ENCODE results near the gene P2RX4.
"Not testable (repeated sequence)": the region's sequence is repeated elsewhere in the genome, so short reads cannot be mapped to it uniquely, and the experiment has no call there.

The P2RX4 gene

GRCh38 chr12:121279507-121279915 lies 69.6 kb downstream of the P2RX4 start:
- DNase-seq, result no peak

DNA sequence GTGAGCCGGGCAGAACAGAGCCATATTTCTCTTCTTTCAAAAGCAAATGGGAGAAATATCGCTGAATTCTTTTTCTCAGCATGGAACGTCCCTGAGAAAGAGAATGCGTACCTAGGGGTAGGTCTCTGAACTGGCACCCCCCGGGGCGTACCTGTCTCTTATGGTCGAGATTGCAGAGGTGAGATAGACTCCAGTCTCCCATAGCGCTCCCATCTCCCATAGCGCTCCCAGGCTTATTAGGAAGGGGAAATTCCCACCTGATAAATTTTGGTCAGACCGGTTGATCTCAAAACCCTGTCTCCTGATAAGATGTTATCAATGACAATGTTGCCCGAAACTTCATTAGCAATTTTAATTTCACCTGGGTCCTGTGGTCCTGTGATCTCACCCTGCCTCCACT lies 70.6 kb downstream of the P2RX4 start:
- not testable (repeated sequence) for DNase-seq

GRCh38 chr12:121281116-121281515 lies 71.2 kb downstream of the P2RX4 start:
- not testable (repeated sequence) for DNase-seq

DNA sequence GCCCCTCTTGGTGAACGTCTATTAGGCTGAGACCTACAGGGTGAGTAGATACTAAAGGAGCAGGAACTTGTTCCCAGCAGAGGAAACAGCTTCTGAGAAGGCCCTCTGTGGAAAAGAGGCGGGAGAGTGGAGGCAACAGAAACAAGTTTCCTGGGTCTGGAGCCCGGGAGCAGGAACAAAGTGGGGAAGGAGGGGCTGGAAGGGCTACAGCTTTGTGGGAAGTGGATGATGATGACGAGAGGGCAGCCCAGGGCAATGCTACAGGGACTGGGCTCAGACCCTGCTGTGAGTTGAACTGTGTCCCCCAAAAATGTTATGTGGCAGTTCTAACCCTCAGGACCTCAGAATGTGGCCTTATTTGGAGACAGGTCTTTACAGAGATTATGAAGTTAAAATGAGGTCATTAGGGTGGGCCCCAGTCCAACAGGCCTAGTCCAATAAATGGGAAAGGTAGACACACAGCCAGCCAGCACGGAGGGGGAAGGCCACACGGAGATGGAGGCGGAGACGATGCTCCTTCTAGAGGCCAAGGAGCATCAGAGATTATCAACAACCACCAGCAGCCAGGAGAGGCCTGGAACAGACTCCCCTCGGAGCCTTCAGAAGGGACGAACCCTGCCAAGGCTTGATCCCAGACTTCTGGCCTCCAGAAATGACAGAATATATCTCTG lies 72.3 kb downstream of the P2RX4 start:
- no peak for DNase-seq

GRCh38 chr12:121282910-121283309 lies 73.0 kb downstream of the P2RX4 start:
- DNase-seq, result not testable (repeated sequence)

DNA sequence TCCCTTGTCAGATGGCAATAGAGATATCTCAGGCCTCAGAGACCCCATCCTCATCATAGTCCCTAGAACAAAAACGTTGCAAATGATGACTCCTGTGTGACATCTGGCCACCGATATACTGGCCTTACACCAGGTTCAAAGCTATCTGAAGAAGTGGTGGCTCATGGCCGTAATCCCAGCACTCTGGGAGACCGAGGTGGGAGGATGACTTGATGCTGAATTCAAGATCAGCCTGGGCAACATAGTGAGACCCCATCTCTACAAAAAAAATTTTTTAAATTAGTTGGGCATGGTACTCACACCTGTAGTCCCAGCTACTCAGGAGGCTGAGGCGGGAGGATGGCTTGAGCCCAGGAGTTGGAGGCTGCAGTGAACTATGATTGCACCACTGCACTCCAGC lies 73.5 kb downstream of the P2RX4 start:
- no peak for DNase-seq
